Measurements from ENCODE around the gene HSBP1L1.

The HSBP1L1 gene

GRCh38 chr18:79961527-79962291 is 2.7 kb upstream of the HSBP1L1 start:
- DNase-seq (ENCODE audit: low read depth), result no peak

- DNase-seq (ENCODE audit: low read depth), result no peak
Observed at GRCh38 chr18:79962311-79962710, 2.1 kb upstream of the HSBP1L1 start.

GRCh38 chr18:79962835-79963657 is 1.4 kb upstream of the HSBP1L1 start:
- no peak for DNase-seq (ENCODE audit: low read depth)

- DNase-seq (ENCODE audit: low read depth), result no peak
Observed at GRCh38 chr18:79963658-79964329, 649 bp upstream of the HSBP1L1 start.

- DNase-seq (ENCODE audit: low read depth), result no peak
Observed at GRCh38 chr18:79965119-79965902, 868 bp downstream of the HSBP1L1 start.

GRCh38 chr18:79970419-79971133 is 6.1 kb downstream of the HSBP1L1 start:
- no peak for DNase-seq (ENCODE audit: low read depth)

- DNase-seq (ENCODE audit: low read depth), result no peak
Observed at GRCh38 chr18:79971211-79971952, 6.9 kb downstream of the HSBP1L1 start.

- no peak for DNase-seq (ENCODE audit: low read depth)
Observed at GRCh38 chr18:79971986-79972385, 7.5 kb downstream of the HSBP1L1 start.

GRCh38 chr18:79972720-79973119 is 8.3 kb downstream of the HSBP1L1 start:
- no peak for DNase-seq (ENCODE audit: low read depth)

- DNase-seq (ENCODE audit: low read depth), result no peak
Observed at GRCh38 chr18:79973517-79973916, 9.1 kb downstream of the HSBP1L1 start.

GRCh38 chr18:79974025-79974654 is 9.7 kb downstream of the HSBP1L1 start:
- no peak for DNase-seq (ENCODE audit: low read depth)

GRCh38 chr18:79975043-79975442 is 10.6 kb downstream of the HSBP1L1 start:
- DNase-seq (ENCODE audit: low read depth), result no peak

GRCh38 chr18:79975985-79976680 is 11.7 kb downstream of the HSBP1L1 start:
- no peak for DNase-seq (ENCODE audit: low read depth)

- DNase-seq (ENCODE audit: low read depth), result no peak
Observed at GRCh38 chr18:79979843-79980242, 15.4 kb downstream of the HSBP1L1 start.

GRCh38 chr18:79980585-79980984 is 16.1 kb downstream of the HSBP1L1 start:
- DNase-seq (ENCODE audit: low read depth), result no peak

- no peak for DNase-seq (ENCODE audit: low read depth)
Observed at GRCh38 chr18:79982736-79983135, 18.3 kb downstream of the HSBP1L1 start.

GRCh38 chr18:79983253-79983652 is 18.8 kb downstream of the HSBP1L1 start:
- no peak for DNase-seq (ENCODE audit: low read depth)

- DNase-seq (ENCODE audit: low read depth), result no peak
Observed at GRCh38 chr18:79983793-79984192, 19.4 kb downstream of the HSBP1L1 start.

GRCh38 chr18:79985172-79985571 is 20.7 kb downstream of the HSBP1L1 start:
- no peak for DNase-seq (ENCODE audit: low read depth)
